RPMI7951 (cell line): ENCODE results near the gene UBTD1. TPM values are rescaled to one million over a fixed set of nuclear protein-coding genes. Genes with fewer than 3 reads are reported as not detected.
"Not testable (repeated sequence)": the region's sequence is repeated elsewhere in the genome, so short reads cannot be mapped to it uniquely, and the experiment has no call there.

Experiments
- DNase-seq: peaks from one replicate; pipeline ENCODE4 v3.0.0-alpha.2; 2012; ENCODE audit warnings: low read depth
- total RNA-seq: library from RNA; depleted of rRNA; stranded (reverse); fragments of >200 nt; shearing (Covaris generic); gene quantifications from 2 replicates; pipeline ENCODE4 v1.2.3, GENCODE V29; 2014; rRNA removed

Gene UBTD1
- total RNA-seq: 16.8 and 18.5 TPM in 2 replicates

- peak; percentile 50 for DNase-seq
Measured at GRCh38 chr10:97498841-97499560, at the start of gene UBTD1. Gene UBTD1, plus strand, starts transcription at chr10:97498924. Its CDS starts 280 bp downstream, at chr10:97499204.

GRCh38 chr10:97450828-97451227 is 47.9 kb upstream of the UBTD1 start:
- no peak for DNase-seq

GRCh38 chr10:97451605-97452004 is 47.1 kb upstream of the UBTD1 start:
- no peak for DNase-seq

GRCh38 chr10:97452352-97452751 is 46.4 kb upstream of the UBTD1 start:
- DNase-seq: no peak

GRCh38 chr10:97454330-97455036 is 44.2 kb upstream of the UBTD1 start:
- DNase-seq: no peak

GRCh38 chr10:97456034-97456685 is 42.6 kb upstream of the UBTD1 start:
- peak; percentile 25 for DNase-seq

GRCh38 chr10:97456686-97457065 is 42.0 kb upstream of the UBTD1 start:
- DNase-seq: no peak

- DNase-seq: no peak
Measured at GRCh38 chr10:97459111-97459510, 39.6 kb upstream of the UBTD1 start.

GRCh38 chr10:97459933-97460332 is 38.8 kb upstream of the UBTD1 start:
- no peak for DNase-seq

GRCh38 chr10:97462309-97462708 is 36.4 kb upstream of the UBTD1 start:
- no peak for DNase-seq

- DNase-seq: peak; percentile 35
Measured at GRCh38 chr10:97463363-97464132, 35.2 kb upstream of the UBTD1 start.

GRCh38 chr10:97464226-97464625 is 34.5 kb upstream of the UBTD1 start:
- DNase-seq: no peak

- no peak for DNase-seq
Measured at GRCh38 chr10:97465982-97466381, 32.7 kb upstream of the UBTD1 start.

- DNase-seq: peak; percentile 54
Measured at GRCh38 chr10:97466755-97467154, 32.0 kb upstream of the UBTD1 start.

GRCh38 chr10:97468162-97468561 is 30.6 kb upstream of the UBTD1 start:
- DNase-seq: no peak

GRCh38 chr10:97468781-97469180 is 29.9 kb upstream of the UBTD1 start:
- DNase-seq: not testable (repeated sequence)

GRCh38 chr10:97474918-97475317 is 23.8 kb upstream of the UBTD1 start:
- DNase-seq: no peak

- no peak for DNase-seq
Measured at GRCh38 chr10:97475936-97476594, 22.7 kb upstream of the UBTD1 start.

GRCh38 chr10:97479410-97479809 is 19.3 kb upstream of the UBTD1 start:
- not testable (repeated sequence) for DNase-seq

- DNase-seq: no peak
Measured at GRCh38 chr10:97479939-97480338, 18.8 kb upstream of the UBTD1 start.

- DNase-seq: no peak
Measured at GRCh38 chr10:97481071-97481470, 17.7 kb upstream of the UBTD1 start.
